SK-N-SH treated with all-trans-retinoic acid at 6 μM for 48 hours (cell line): ENCODE data around the gene ANKRD17.

Source experiments
- ARNTL ChIP-seq: fragments of 450-650 bp; formaldehyde crosslinking; IDR thresholded peaks from 2 replicates; pipeline ENCODE4 v1.5.0; 2020; ENCODE audit warnings: low read depth, mild to moderate bottlenecking, moderate library complexity, borderline replicate concordance
- SNAI2 ChIP-seq: fragments of 250-450 bp; sonication (Bioruptor Pico); IDR thresholded peaks from 2 replicates; pipeline ENCODE4 v1.5.0; 2020; ENCODE audit warnings: mild to moderate bottlenecking, moderate library complexity
- TOX ChIP-seq: fragments of 250-450 bp; sonication (Bioruptor Pico); IDR thresholded peaks from 2 replicates; pipeline ENCODE4 v1.8.0; 2021; ENCODE audit warnings: mild to moderate bottlenecking, moderate library complexity, borderline replicate concordance
- ZNF8 ChIP-seq: fragments of 450-650 bp; formaldehyde crosslinking; IDR thresholded peaks from 2 replicates; pipeline ENCODE4 v1.5.0; 2020; ENCODE audit warnings: mild to moderate bottlenecking, moderate library complexity
- TF ChIP-seq, protein P1 (sequence below): fragments of 250-450 bp; sonication (Bioruptor Pico); IDR thresholded peaks from 2 replicates; pipeline ENCODE4 v1.8.0; 2020; ENCODE audit warnings: mild to moderate bottlenecking, moderate library complexity, borderline replicate concordance
- TF ChIP-seq, protein P2 (sequence below): fragments of 250-450 bp; sonication (Bioruptor Pico); IDR thresholded peaks from 2 replicates; pipeline ENCODE4 v1.5.0; 2020; ENCODE audit warnings: mild to moderate bottlenecking, moderate library complexity
- TF ChIP-seq, protein P3 (sequence below): fragments of 250-450 bp; sonication (Bioruptor Pico); IDR thresholded peaks from 2 replicates; pipeline ENCODE4 v1.8.0; 2021; ENCODE audit warnings: low read depth, mild to moderate bottlenecking, moderate library complexity, borderline replicate concordance

DNA sequence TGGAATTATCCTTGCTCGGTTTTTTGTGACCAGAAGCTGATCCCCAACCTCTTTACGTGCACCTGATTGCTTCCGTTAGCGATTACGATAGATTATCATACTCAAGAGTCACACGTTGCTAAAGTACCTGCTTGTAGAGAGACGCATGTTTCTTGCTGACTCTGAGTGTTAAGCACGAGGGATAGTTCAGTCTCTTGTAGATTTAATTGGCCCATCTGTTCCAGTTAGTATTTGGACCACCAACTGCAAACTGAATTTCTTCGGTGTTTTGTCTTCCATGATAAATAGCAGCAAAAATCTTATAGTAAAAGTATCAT lies 188.6 kb downstream of the ANKRD17 start:
- TF ChIP-seq ARNTL (CRISPR knock-in tag), result no peak
- TF ChIP-seq, protein P1, sequence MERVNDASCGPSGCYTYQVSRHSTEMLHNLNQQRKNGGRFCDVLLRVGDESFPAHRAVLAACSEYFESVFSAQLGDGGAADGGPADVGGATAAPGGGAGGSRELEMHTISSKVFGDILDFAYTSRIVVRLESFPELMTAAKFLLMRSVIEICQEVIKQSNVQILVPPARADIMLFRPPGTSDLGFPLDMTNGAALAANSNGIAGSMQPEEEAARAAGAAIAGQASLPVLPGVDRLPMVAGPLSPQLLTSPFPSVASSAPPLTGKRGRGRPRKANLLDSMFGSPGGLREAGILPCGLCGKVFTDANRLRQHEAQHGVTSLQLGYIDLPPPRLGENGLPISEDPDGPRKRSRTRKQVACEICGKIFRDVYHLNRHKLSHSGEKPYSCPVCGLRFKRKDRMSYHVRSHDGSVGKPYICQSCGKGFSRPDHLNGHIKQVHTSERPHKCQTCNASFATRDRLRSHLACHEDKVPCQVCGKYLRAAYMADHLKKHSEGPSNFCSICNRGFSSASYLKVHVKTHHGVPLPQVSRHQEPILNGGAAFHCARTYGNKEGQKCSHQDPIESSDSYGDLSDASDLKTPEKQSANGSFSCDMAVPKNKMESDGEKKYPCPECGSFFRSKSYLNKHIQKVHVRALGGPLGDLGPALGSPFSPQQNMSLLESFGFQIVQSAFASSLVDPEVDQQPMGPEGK (CRISPR knock-in tag), result no peak
- TF ChIP-seq TOX, result no peak
- TF ChIP-seq SNAI2 (CRISPR knock-in tag), result no peak; the same call in 1 of the 2 replicates
- TF ChIP-seq ZNF8 (CRISPR knock-in tag), result no peak
- TF ChIP-seq, protein P2, sequence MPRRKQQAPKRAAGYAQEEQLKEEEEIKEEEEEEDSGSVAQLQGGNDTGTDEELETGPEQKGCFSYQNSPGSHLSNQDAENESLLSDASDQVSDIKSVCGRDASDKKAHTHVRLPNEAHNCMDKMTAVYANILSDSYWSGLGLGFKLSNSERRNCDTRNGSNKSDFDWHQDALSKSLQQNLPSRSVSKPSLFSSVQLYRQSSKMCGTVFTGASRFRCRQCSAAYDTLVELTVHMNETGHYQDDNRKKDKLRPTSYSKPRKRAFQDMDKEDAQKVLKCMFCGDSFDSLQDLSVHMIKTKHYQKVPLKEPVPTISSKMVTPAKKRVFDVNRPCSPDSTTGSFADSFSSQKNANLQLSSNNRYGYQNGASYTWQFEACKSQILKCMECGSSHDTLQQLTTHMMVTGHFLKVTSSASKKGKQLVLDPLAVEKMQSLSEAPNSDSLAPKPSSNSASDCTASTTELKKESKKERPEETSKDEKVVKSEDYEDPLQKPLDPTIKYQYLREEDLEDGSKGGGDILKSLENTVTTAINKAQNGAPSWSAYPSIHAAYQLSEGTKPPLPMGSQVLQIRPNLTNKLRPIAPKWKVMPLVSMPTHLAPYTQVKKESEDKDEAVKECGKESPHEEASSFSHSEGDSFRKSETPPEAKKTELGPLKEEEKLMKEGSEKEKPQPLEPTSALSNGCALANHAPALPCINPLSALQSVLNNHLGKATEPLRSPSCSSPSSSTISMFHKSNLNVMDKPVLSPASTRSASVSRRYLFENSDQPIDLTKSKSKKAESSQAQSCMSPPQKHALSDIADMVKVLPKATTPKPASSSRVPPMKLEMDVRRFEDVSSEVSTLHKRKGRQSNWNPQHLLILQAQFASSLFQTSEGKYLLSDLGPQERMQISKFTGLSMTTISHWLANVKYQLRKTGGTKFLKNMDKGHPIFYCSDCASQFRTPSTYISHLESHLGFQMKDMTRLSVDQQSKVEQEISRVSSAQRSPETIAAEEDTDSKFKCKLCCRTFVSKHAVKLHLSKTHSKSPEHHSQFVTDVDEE (CRISPR knock-in tag), result no peak
- TF ChIP-seq, protein P3, sequence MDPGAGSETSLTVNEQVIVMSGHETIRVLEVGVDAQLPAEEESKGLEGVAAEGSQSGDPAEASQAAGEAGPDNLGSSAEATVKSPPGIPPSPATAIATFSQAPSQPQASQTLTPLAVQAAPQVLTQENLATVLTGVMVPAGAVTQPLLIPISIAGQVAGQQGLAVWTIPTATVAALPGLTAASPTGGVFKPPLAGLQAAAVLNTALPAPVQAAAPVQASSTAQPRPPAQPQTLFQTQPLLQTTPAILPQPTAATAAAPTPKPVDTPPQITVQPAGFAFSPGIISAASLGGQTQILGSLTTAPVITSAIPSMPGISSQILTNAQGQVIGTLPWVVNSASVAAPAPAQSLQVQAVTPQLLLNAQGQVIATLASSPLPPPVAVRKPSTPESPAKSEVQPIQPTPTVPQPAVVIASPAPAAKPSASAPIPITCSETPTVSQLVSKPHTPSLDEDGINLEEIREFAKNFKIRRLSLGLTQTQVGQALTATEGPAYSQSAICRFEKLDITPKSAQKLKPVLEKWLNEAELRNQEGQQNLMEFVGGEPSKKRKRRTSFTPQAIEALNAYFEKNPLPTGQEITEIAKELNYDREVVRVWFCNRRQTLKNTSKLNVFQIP (CRISPR knock-in tag), result no peak
